HG03095 (cell line): ENCODE data around the gene VPS33B.

Source experiments
- ATAC-seq: cut with Tn5 transposase; IDR thresholded peaks from one replicate; pipeline ENCODE4 v1.9.1; 2021; ENCODE audit warnings: moderate library complexity; ENCODE audit not compliant: unreplicated experiment

The VPS33B gene

GRCh38 chr15:90986790-90987507, 35.4 kb downstream of the VPS33B start:
- peak; percentile 57 for ATAC-seq

- ATAC-seq = peak; percentile 29
These were observed 40.3 kb downstream of the VPS33B start for GRCh38 chr15:90982135-90982534.

- peak; percentile 70 for ATAC-seq
These were observed 40.7 kb downstream of the VPS33B start for GRCh38 chr15:90981681-90982080.

DNA sequence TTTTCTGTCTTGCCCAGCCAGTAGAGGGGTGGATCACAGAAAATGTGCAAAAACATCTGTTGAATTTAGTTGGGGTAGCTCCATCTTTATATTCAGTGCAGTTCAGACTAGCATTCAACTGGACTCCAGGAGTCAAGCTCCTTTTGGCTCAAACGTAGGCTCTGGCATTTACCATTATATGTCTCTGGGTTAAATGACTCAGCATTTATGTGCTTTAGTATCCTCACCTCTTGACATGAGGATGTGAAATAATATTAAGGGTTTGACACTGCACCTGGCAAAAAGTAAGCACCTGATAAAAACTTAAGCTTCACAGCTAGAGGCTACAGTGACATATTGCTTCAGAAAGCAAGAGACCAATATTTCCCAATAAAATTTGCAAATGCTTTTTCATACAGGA, 42.8 kb downstream of the VPS33B start:
- ATAC-seq = no peak

GRCh38 chr15:90974216-90974615, 48.2 kb downstream of the VPS33B start:
- no peak for ATAC-seq

DNA sequence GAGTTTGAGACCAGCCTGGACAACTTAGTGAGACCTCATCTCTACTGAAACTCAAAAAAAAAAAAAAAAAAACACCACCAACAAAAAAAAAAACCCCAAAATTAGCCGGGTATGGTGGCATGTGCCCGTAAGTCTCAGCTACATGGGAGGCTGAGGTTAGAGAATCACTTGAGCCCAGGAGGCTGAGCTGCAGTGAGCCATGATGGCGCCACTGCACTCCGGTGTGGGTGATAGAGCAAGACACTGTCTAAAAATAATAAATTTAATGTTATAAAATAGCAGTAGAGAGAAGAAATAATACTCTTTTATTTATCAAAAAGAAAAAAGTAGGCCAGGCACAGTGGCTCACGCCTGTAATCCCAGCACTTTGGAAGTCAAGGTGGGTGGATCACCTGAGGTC, 50.3 kb downstream of the VPS33B start:
- no peak for ATAC-seq

- no peak for ATAC-seq
These were observed 52.1 kb downstream of the VPS33B start for GRCh38 chr15:90970274-90970673.

DNA sequence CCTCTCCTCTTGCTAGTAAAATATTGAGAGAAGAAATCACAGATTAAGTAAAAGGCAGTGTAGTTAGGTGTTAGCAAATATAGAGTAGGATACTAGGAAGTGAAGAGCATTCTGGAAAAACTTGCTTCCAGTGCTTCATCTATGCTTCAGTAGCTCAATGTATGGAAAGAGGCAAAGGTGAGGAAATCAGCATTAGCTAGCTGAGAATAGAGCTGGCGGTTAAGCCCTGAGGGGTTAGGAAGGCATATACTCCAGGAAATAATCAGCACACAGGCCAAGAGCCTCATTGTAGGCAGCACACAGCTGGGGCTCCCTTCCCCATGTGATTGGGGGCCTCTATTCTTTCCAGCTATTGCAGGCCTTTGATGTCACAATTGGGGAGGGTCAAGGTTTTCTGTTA, 54.0 kb downstream of the VPS33B start:
- ATAC-seq = no peak

- ATAC-seq = no peak
These were observed 55.2 kb downstream of the VPS33B start for GRCh38 chr15:90967206-90967605.

DNA sequence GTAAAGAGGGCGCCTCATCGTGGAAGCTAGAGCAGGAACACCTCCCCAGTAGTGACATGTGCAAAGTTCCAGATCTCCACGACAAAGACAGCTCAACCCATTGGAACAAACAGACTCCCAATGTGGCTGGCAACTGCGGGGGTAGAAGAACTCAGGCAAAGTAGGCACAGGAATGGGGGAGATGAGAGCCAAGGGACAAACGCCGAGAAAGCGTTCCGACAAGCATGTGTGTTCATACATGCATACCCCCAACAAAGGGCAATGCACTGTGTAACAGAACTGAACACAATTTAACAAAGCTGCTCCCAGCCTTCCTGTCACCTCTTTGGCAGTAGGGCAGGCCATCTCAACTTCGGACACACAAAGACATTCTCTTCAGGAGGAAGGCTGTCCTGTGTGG, 56.1 kb downstream of the VPS33B start:
- no peak for ATAC-seq

DNA sequence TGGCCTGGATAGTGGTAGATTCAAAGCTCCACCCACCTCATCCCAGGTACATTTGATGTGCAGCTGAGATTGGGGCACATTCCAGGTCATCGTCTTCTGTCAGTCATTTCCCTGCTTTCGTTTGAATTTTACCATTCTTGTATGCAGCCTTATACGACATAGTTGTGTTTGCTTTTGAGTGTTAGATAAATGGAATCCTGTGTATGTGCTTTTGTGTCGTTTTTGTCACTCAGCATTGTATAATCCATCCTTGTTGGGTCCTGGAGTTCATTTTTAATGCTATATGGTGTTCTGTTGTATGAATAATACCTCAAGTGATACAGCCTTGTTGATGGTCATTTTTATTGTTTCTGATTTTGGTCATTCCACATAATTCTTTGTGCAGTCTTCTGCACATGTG, 60.4 kb downstream of the VPS33B start:
- no peak for ATAC-seq

DNA sequence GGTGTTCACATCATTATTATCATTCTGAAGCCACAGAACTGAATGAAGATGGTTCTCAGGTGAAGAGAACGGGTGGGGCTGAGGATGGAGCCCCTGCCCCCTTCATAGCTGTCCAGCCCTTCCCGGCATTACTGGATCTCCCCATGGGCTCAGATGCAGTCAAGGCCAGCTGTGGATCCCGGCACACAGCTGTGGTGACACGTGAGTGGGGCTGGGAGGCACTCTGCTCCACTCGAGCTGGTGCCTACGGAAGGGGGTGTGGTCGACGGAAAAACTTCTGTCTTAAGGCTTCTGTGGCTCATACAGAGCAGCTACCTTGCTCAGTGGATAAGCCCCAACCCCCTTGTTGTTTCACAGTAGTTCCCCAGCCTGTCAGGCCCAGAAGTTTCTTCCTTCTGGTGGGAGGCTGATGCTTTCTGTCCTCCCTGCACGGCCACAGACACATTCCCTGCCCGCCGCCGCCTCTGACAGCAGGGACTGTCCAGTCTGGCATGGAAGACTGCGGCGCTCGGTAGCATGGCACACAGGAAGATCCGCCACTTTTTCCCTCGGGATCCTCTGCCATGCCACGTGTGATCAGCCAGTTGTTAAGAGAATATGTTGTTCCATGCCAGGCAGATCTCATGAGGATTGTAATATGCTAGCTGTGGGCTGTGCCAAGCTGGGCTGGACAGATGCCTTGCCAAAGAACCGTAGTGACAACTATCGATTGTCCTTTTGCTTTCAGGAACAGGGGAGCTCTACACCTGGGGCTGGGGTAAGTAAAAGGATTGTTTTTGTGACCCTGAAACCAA, 61.9 kb downstream of the VPS33B start:
- no peak for ATAC-seq

- no peak for ATAC-seq
These were observed 62.5 kb downstream of the VPS33B start for GRCh38 chr15:90959894-90960293.

- ATAC-seq = no peak
These were observed 63.3 kb downstream of the VPS33B start for GRCh38 chr15:90959028-90959595.

DNA sequence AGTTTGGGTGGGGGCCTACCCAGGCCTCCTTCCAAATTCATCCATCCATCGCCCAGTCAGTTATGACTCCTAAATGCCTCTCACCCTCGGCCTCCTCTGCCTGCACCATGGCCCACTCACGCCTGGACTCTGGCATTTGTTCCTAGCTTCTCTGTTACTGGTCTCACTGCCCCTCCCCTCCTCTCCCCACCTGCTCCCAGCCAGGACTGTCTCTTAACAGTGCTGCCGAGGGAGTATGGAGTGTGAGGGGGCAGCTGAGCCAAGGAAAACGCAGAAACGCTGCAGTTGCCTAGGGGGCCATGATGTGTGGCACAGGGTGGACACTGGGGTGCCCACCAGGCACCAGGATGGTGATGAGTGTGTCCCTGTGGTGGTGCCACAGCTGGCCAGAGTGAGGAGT, 64.6 kb downstream of the VPS33B start:
- ATAC-seq = no peak

DNA sequence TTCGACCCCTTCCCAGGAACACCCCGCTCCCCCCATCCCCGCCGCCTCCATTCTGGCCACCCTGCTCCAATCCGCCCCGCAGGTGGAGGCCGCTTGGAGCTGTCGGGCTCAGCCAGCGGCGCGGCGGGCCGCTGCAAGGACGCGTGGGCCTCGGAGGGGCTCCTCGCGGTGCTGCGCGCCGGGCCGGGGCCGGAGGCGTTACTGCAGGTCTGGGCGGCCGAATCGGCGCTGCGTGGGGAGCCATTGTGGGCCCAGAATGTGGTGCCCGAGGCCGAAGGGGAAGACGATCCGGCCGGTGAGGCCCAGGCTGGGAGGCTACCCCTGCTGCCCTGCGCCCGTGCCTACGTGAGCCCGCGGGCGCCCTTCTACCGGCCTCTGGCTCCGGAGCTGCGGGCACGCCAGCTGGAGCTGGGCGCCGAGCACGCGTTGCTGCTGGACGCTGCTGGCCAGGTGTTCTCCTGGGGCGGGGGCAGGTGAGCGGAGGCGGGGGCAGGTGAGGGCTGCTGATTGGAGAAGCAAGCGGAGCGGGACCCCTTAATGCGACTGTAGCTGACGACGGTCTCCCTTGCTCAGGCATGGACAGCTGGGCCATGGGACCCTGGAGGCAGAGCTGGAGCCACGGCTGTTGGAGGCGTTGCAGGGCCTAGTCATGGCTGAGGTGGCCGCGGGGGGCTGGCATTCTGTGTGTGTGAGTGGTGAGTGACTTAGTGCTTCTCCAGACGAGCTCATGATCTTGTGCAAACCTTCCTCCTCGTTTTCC, 65.2 kb downstream of the VPS33B start:
- ATAC-seq = no peak

DNA sequence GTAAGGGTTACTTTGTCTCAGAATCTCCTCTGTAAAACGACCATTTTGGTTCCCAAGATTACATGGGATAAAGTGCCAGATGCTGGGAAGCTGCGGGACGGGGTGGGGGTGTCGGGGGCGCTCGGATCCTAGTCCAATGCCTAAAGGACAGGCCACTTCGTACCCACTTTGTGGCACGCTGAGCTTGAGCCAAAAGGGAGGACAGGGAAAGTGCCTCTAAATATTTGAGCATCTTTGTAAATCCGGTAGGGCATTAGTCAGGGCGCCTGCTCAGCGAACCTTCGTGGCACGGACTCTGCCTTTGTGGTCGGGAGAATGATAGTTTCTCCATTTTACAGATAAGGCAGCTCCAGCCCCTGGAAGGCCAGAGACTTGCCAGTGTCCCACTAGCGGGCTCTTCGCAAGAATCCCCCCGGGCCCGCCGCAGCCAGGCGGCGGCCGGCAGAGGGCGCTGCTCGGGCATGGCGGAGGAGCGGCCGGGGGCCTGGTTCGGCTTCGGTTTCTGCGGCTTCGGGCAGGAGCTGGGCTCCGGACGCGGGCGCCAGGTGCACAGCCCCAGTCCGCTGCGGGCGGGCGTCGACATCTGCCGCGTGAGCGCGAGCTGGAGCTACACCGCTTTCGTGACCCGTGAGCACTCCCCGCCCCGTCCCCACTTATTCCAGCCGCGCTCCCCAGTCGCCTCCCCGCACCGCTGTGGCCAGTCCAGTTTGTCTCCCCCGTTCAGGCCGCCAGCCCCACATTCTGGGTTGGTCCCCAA, 65.9 kb downstream of the VPS33B start:
- no peak for ATAC-seq

DNA sequence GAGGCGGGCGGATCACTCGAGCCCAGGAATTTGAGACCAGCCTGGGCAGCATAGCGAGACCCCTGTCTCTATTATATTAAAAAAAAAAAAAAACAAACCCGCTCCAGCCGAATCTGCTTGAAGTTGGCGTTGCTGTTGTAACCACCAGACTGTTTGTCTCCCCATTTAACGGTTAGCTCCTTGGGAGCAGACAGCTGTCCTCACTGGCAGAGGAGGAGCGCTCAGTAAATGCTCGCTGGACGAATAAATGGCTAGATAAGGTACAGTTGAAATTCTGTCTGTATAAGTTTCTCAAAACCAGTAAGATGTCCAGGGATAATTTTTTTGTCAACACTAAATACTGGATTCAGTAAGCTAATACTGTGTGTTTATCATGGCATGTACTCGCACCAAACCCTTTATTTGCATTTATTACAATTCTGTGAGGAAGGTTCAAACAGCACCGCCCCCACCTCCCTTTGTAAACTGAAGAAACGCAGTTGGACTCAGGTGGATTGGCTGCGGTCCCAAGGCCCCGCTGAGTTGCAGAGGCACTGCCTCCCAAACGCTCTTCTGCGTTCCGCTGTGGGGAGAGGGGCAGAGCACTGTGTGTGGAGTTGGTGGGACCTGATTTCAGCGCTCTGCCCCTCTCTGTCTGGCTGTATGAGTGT, 66.6 kb downstream of the VPS33B start:
- no peak for ATAC-seq

GRCh38 chr15:90954712-90955623, 67.4 kb downstream of the VPS33B start, which contains the start of gene RCCD1:
TSS of gene RCCD1 (plus strand) at chr15:90954884. CDS start at chr15:90956735, 1,851 bp downstream.
- ATAC-seq = peak; percentile 92
